NOMO-1 treated with DMSO at 0.1 percent for 48 hours (cell line): ENCODE measurements around the gene CNTFR.

Experiments
- DNase-seq: peaks from one replicate; lab custom pipeline; 2025; ENCODE audit not compliant: unreplicated experiment; lab: John Stamatoyannopoulos, UW

The CNTFR gene

DNA sequence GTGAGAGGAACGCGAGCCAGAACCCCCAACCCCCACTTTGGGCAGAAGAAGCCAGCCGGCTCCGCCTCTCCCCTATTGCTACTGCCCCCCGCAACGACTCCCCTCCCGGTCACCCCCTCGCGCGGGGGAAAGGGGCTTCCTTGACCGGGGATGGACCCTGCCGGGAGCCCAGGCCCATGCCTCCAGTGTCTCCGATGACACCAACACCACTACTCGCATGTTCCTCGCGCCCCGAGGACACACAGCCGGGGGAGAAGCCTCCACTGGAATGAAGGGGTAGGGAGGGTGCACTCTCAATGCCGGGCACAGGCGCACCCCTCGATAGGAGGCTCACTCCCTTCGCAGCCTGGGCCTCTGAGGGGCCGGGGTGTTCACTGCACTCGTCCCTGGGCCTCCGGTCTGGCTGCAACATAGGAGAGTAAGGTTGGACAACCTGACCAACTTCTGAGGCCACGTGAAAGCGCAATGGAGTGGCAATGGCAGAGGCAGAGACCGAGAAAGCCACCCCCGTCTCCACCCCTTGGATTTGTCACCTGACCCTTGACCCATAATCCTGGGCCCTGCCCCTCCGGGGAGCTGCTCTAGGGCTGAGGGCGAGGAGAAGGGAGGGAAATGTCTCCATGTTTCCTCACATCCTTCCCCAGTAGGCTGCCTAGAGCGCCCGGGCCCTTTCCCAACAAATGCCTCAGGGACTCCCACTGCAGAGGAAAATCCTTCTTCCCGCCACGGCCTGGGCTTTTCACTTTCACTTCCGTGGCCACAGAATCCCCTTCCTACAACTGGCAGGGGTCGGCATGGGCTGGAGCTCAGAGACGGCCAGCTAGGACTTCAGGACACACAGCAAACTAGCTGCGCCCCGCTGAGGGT is 1.1 kb upstream of the CNTFR start:
- no peak for DNase-seq

- no peak for DNase-seq
These were observed 571 bp downstream of the CNTFR start for GRCh38 chr9:34588671-34589635.

- DNase-seq, result no peak
These were observed 2.3 kb downstream of the CNTFR start for GRCh38 chr9:34587271-34587670.

GRCh38 chr9:34585946-34586669 is 3.4 kb downstream of the CNTFR start:
- no peak for DNase-seq

DNA sequence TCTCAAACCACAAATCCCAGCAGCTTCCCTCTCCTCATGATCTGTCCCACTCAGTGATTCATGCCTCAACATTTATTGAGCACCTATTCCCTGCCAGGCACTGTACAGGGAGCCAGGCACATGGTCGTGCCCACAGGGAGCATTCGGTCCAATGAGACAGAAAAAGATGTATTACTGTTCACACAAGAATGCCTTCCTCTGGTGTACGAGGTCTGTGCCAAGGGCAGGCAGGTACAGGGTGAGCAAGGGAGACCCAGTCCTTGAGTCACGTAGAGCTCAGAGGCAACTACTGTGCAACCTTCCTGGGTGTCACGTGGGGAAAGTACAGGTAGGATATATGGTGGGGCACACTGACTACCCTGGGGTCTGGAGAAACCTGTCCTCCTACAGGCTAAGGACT is 4.6 kb downstream of the CNTFR start:
- no peak for DNase-seq

DNA sequence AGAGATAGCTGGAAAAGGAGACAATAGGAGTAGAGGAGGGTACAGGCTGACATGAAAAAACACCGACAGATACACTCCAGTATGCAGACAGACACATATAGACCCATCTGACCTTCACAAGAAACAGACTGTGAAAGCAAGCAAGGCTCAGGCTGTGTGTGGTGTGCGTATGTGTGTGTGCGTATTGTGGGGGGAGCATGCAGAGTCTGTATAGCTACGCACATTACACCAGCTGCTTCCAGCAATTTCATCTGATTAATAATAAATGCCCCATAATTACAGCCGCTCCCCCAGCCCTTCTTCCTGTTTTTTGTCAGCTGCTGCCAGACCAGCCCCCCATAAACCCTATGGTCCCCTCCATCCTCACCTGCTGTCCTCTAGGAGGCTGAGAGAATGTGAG is 6.7 kb downstream of the CNTFR start:
- no peak for DNase-seq

- no peak for DNase-seq
These were observed 8.2 kb downstream of the CNTFR start for GRCh38 chr9:34581318-34581717.

- no peak for DNase-seq
These were observed 9.2 kb downstream of the CNTFR start for GRCh38 chr9:34580358-34580757.

DNA sequence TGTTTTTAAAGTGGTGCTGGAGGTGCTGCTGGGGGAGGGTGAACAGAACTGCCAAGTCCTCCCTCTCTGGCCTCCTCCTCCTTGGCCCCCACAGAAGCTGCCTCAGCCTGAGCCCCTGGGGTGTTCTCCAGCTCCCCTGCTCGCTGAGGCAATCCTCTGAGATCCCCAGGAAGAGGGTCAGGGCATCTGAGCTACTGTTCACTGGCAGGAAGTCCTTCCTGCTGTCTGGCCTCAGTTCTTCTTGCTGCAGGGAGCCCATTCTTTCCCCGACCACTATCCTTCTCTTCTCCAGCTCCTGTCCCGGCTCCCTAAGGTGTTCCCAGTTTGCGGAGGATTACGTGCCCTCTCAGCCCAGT is 9.7 kb downstream of the CNTFR start:
- no peak for DNase-seq

DNA sequence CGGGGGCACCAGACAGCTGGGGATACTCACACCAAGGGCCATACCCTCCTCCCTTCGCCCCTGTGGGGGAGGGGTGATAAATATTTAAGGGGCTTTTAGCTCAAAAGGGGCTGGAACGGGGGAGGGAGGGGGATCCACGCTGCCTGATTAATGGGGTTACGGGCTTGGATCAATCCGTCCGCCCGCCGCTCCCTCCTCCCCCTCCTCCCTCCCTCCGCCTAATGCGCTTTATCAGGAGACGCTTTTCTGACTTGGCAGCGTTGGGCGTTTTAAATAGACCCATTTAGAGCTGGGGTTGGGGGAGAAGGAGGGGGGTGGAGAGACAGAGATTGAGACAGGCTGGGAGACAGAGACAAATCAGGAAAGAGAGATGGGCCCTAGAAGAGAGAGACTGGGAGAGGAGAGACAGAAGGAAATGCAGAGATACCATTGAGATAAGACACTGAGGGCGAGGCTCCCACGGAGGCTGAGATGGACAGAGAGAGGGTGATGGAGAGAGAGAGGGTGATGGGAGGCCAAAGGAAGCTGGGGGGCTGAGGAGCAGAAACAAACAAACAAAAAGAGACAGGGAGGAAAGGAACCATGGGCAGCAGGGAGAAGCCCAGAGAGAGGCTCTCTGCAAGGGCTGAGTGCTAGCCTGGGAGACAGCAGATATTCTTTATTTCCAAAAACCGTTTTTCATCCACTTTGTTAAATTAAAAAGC is 10.3 kb downstream of the CNTFR start:
- DNase-seq, result no peak

DNA sequence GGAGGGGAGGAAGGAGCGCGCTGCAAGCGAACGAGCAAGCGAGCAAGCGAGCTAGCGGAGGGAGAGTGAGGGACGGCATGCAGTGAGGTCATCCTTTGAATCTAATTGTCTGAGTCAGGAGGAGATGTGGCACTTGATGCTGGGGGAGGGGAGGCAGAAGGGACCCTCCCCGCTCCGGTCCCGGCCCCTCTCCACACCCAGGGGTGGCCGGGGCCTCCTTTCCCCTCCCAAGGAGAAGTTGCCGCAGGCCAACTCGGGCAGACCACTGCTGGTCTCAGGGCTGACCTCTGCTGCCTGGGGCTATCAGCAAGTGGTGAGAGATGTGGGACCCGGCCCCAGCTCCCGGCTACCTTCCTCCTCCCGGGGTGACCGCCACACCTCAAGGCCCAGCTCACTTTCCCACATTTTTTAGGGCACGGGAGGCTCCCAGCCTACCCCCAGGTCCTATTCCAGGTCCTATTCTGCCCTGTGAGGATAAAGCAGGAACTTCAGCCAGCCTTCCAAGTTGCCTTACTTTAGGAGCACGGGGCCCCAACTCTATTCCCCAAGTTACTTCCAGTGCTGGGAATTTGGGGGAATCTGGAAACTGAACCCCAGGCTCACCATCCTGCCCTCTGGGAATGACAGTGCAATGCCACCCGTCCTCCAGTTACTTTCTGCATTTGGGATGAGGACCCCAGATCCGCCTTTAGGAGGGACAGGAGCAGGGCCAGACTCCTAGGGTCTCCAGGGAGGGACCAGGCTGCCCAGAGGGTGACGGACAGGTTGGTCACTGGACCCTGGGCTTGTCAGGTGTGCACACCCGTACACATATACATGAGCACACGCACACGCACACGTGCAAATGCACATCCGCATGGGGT is 11.1 kb downstream of the CNTFR start:
- DNase-seq, result no peak

- no peak for DNase-seq
These were observed 11.9 kb downstream of the CNTFR start for GRCh38 chr9:34577400-34578240.

DNA sequence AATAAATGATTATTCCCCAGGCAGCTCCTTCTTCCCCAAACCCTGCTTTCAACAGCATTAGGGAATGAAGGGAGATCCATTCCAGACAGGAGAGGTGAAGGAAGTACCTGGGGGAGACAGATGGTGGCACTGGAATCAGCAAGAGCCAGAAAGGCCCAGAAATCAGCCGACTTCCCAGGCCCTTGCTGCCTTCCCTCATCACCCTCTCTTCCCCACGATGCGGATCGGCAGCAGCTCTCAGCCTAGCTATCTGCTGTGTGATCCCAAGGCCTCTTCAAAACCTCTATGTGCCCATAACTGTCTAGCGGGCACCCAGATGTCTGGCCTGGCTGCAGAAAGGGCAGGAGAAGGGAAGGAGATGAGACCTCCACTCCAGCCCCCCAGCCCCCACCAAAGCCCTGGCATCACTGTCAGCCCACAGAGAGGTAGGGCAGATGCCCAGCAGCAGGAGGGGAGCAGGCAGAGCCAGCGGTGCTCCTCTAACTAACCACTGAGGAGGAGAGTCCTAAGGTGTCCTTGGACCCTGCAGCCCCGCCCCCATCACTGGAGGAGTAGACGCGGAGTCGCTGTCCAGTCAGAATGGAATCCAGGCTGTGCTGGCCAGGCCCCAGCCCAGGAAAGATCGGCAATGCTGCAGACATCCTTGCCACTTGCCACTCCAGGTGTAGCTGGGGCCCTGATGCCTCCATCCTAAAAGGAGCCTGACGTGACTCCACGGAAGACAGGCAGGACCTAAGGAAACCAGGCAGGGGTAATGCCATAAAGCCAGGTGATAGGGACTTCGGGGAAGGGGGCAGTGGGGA is 12.7 kb downstream of the CNTFR start:
- no peak for DNase-seq

GRCh38 chr9:34575862-34576596 is 13.5 kb downstream of the CNTFR start:
- no peak for DNase-seq

- DNase-seq, result no peak
These were observed 14.3 kb downstream of the CNTFR start for GRCh38 chr9:34575241-34575640.

GRCh38 chr9:34574571-34574970 is 15.0 kb downstream of the CNTFR start:
- DNase-seq, result no peak

DNA sequence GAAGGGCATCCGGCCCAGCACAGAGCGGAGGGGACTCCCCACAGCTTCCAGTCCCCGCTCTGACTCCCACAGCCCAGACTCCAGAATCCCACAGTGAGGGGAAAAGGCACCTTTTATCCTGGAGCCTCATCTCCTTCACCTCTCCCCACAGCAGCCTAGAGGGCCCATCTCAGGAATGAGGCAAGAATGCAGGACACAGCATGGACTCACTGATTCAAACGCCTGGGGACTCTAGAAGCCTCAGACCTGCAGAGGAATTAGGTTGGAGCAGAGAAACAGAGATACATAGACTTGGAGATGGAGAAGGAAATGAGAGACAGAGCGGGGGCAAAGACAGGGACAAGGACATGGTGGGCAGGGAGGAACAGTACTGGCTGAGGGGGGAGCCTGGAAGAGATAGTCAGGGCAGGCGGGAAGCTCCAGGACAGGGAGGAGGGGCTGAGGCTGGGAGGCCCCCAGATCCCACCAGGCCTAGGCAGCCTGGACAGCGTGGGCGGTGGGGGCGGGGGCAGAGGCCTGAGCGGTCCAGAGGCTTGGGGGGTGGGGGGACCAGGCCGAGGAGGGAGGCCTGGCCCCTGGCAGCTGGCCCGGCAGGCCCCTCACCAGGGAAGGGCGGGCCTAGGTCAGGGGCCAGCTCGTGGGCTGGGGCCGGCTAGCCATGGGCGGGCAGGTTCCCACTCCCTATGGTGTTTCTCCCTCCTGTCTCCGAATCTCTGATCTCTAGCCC is 15.8 kb downstream of the CNTFR start:
- DNase-seq, result no peak
